GM19351 (cell line): ENCODE measurements around the gene OTOP3.

ENCODE experiments used
- ATAC-seq: cut with Tn5 transposase; IDR thresholded peaks from one replicate; pipeline ENCODE4 v1.9.1; 2021; ENCODE audit warnings: mild to moderate bottlenecking, moderate library complexity; ENCODE audit not compliant: unreplicated experiment

OTOP3 gene

GRCh38 chr17:74916136-74916850, 19.4 kb upstream of the OTOP3 start:
- ATAC-seq = no peak

GRCh38 chr17:74916851-74917199, 18.9 kb upstream of the OTOP3 start:
- no peak for ATAC-seq

- ATAC-seq = no peak
These were observed 18.3 kb upstream of the OTOP3 start for GRCh38 chr17:74917430-74917829.

GRCh38 chr17:74918906-74919305, 16.8 kb upstream of the OTOP3 start:
- no peak for ATAC-seq

GRCh38 chr17:74919440-74920305, 16.0 kb upstream of the OTOP3 start:
- no peak for ATAC-seq

GRCh38 chr17:74920306-74920620, 15.4 kb upstream of the OTOP3 start:
- no peak for ATAC-seq

- no peak for ATAC-seq
These were observed 15.1 kb upstream of the OTOP3 start for GRCh38 chr17:74920642-74921025.

- ATAC-seq = no peak
These were observed 14.5 kb upstream of the OTOP3 start for GRCh38 chr17:74921026-74921681.

- no peak for ATAC-seq
These were observed 13.9 kb upstream of the OTOP3 start for GRCh38 chr17:74921769-74922168.

- ATAC-seq = no peak
These were observed 13.5 kb upstream of the OTOP3 start for GRCh38 chr17:74922172-74922571.

- no peak for ATAC-seq
These were observed 12.8 kb upstream of the OTOP3 start, which contains the start of gene USH1G for GRCh38 chr17:74922694-74923537. USH1G (minus strand) TSS chr17:74923255; CDS start chr17:74923073, 182 bp downstream.

GRCh38 chr17:74923538-74924249, 12.0 kb upstream of the OTOP3 start:
- ATAC-seq = no peak

- ATAC-seq = no peak
These were observed 11.3 kb upstream of the OTOP3 start, which contains the start of gene OTOP2 for GRCh38 chr17:74924250-74924948. OTOP2 (plus strand) TSS chr17:74924273; CDS start chr17:74924633, 360 bp downstream.

GRCh38 chr17:74925242-74925641, 10.5 kb upstream of the OTOP3 start:
- no peak for ATAC-seq

GRCh38 chr17:74928786-74929185, 6.9 kb upstream of the OTOP3 start:
- ATAC-seq = no peak

- no peak for ATAC-seq
These were observed 5.1 kb upstream of the OTOP3 start for GRCh38 chr17:74930535-74931036.

- no peak for ATAC-seq
These were observed 650 bp upstream of the OTOP3 start for GRCh38 chr17:74935048-74935447.

GRCh38 chr17:74936470-74936799, 737 bp downstream of the OTOP3 start:
- no peak for ATAC-seq
